HG03039 (cell line): ENCODE results near the gene SLC25A20.
"Not testable (repeated sequence)": the region's sequence is repeated elsewhere in the genome, so short reads cannot be mapped to it uniquely, and the experiment has no call there.

Source experiments
- ATAC-seq: cut with Tn5 transposase; IDR thresholded peaks from one replicate; pipeline ENCODE4 v1.9.1; 2021; ENCODE audit warnings: mild to moderate bottlenecking, moderate library complexity; ENCODE audit not compliant: unreplicated experiment

Gene SLC25A20, protein sequence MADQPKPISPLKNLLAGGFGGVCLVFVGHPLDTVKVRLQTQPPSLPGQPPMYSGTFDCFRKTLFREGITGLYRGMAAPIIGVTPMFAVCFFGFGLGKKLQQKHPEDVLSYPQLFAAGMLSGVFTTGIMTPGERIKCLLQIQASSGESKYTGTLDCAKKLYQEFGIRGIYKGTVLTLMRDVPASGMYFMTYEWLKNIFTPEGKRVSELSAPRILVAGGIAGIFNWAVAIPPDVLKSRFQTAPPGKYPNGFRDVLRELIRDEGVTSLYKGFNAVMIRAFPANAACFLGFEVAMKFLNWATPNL

DNA sequence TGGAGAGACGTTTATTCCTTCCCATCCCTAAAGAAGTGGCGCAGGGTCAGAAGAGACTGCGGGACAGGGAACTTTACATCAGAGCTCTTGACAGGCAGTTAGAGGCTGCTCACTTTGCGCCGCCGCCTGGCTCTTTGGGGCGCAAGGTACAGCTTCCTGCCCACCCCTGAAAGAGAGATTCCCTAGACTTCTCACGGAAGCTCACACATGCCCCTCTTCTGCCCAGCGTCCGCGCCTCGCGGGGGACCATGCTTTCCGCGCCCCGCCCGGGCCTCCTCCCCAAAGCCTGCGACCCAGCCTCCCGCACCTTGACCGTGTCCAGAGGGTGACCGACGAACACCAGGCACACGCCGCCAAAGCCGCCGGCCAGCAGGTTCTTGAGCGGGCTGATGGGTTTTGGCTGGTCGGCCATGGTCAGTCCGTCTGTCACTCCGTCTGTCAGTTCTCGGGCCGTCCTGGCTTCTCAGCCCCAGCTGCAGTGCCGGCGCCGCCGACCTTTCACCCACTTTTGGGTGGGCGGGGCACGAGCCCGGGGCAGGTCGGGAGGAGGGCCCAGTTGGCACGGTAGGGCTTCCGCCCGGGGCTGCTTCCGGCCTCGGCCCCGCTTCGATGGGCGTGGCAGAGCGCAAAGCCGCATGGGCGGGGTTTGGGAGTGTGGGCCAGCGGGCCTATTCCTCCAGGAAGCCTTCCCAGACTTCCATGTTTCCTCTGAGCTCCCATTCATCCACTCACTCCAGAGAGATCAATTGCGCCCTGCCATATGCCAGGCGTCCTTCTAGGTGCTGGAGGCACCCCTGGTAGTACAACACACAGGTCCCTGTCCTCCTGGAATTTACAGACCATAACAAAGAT, at the start of gene SLC25A20:
Gene SLC25A20, minus strand, starts transcription at position 500 of the 852 bp plus-strand sequence. Its CDS starts 88 bp downstream, at position 412.
- ATAC-seq = peak; percentile 93

DNA sequence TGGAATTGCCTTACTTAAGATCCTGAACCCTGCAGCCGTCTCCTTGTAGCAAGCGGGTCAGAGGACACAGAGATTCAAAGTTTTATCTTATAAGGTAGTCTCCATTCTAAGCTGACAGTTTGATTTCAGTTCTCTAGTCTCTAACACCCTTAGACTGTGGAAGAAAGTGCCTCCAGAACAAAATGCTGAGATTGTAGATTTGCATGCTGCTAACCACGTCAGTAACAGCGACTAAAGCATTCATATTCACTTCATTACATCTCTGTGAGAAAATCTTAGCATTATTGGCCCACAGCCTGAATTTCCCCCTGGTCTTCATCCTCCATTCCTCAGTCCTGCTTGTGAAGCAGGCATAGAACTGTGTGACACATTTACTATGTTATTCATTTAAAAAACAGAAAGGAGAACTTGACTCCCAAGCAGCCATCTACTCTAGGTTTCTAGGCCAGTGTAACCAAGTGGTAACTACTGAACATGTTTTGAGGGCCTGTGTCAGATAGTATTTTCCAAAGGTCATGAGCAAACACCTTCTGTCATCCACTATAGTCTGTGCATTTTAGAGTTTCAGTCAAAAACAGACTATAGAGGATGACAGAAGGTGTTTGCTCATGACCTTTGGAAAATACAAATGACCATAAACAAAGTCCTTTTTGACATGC, 47.3 kb upstream of the SLC25A20 start:
- no peak for ATAC-seq

DNA sequence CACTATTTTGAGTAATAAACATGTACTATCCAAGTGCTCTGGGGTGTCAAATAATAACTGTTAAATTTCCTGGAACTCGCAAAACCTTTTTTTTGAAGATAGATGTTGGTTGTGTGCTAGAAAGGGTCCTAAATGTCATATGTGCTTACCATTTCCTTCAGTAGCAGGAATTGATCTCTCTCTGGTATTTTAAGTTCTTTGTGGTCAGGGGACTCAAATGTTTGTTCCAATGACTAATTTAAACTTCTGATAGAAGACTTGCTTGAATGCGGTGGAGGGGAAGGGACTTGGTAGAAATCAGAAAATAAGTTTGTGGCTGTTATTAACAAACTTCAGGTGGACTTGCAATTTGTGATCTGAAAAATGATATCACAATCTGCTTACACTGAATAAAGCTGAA, 46.8 kb upstream of the SLC25A20 start:
- no peak for ATAC-seq

DNA sequence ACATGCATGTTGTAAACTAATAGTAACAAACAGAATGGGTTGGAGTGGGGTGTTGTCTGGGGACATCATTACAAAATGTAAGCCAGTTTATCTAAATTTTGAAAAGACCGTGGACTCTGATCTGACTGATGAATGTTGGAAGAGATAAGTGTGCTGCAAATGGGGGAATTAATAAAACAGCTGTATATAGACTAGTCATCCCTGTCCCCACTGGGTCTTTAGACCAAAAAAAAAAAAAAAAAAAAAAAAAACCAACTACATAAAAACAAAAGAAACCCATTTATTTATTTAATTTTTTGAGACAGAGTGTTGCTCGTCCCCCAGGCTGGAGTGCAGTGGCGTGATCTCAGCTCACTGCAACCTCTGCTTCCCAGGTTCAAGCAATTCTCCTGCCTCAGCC, 40.0 kb upstream of the SLC25A20 start:
- ATAC-seq = no peak

DNA sequence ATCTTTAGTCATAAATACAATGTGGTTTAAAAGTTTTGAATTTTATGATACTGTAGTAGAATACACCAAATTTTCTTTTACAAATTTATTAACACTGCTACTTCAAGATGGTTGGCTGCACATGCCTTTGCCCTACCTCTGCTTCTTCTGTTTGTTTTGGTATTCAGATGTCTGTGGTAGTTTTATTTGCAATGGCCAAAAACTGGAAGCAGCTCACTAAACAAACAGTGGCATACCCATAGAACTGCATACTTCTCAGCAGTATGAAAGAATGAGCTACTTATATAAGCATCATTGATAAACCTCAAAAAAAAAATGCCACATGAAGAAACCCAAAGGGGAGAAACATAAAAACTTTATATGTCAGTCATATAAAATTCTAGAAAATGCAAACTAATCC, 39.5 kb upstream of the SLC25A20 start:
- ATAC-seq = no peak

DNA sequence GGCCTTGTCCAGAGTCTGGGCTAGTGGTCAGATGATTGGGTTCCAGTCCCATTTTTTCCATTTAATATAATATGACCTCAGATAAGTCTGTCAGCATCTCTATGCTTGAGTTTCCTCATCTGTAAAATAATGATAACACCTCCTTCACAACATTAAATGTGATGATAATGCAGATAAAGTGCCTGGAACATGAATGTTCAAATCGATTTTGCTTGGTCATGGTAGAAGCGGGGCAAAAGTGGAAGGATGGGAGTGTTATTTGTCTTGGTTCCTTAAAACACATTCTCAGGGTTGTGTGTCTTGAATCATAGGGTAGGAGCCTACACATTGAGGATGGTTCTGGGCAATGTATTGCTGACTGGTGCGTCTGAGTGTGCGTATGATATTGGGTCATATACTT, 36.8 kb upstream of the SLC25A20 start:
- no peak for ATAC-seq

DNA sequence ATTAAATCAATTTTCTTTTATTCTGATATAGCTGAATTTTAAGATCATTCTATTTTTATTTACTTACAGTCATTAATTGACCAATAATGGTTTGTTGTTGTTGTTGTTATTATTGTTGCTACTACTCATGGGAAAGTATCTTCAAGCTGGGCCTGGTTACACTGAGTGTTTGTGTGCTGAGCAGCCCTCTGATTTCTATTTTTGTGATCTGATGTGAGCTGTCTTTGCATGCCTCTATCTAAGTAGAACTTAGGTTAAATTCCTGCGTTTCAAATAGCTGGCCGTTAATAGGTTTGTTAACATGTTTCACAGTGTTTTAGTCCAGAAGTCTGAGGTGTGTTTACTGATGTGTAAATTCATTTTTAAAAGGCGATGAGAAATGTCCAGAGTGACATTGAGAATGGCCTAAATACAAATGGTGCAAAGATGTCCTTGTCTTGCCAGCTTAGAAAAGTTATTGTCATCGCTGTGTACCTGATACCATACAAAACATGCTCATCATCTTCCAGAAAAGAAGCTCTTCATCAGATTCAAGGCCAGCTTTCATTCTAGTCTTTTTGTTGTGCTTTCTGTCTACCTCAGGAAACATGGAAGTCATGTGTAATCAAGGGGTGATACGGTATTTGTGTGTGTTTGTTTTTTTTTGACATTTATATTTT, 35.8 kb upstream of the SLC25A20 start:
- ATAC-seq = no peak

DNA sequence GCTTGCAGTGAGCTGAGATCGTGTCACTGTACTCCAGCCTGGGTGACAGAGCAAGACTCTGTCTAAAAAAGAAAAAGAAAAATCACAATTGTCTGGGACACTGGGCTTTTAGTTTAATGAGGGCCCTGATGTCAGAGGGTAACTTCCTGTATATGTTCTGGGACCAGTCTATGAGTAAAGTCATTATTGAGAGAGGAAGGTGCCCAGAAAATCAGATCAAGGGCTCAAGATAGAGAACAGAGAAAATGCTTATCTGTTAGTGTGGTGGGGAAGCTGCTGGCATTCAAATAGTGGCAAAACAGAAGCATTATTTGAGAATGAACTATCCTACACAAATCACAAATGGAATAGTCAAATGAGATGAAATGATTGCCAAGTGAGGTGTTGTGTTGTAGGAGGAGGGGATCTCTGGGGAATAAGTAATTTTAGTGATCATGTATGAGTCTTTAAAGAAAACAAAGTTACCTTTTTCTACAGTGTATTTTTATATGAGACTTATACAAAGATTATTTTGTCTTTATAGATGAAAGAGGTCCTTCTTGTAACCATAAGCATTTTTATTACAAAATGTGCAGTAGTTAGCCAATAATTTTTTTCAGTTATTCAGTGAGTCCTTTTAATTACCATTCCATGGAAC, 33.4 kb upstream of the SLC25A20 start:
- no peak for ATAC-seq

DNA sequence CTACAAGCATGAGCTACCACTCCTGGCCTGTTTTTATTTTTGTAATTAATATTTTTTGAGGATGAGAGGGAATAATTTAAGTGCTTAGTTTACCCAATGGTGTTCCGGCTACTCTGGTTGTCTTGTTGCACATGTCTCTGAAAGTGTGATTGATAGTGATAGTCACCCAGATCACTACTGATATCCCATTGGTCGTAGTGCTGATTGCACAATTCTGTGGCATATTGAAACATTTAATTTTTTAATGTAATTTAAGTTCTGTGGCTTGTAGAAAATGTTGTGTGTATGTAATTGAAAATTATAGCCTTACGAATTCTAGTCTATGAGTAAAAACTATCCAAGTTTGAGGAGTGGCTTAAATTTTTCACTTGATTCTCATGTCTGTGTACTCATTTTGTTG, 31.9 kb upstream of the SLC25A20 start:
- no peak for ATAC-seq

DNA sequence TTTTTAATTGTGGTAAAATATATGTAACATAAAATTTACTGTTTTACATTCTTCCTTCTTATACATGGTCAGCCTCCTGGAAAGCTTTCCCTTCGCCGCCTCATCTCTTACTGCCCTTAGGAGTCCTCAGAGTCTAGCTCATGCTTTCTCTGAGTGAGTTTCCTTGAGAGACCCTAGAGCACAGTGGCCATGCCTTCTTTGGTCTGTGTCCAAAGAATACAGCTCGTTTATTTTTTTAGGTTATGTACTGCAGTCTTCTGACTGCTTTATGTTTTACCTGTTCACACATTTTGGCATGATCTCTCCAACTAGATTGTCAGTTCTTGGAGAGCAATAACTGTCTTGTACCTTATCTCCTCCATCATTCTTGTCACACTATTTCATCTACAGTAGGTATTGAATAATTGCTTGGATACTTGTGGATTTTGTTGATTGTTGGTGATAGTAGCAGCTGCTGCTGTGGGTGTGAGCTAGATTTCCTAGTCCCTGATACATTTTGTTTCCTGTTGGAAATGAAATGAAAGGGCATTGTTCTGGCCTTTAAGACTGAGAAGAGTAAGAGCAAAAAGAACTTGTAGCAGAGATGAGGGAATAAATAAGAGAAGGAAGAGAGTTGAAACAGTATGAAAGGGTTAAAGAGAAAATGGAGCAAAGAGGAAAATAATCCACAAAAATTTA, 30.8 kb upstream of the SLC25A20 start:
- ATAC-seq = no peak

DNA sequence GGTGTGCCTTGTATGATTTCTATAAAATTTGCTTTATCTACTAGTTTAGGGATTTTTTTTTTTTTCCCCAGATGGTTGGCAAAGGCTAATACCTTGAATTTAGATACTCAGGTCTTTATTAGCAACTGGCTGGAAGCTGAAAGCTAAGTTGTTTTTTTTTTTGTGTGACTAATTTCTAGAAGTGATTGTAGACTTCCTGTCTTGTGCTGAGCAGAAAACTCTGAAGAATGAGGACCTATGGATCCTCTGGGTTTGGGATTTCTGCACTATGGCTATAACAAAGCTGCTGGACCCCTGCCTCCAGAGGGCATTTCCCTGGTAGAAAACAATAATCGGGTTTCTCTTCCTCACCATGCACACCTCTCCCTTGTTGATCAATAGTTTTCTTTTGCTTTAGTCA, 30.0 kb upstream of the SLC25A20 start:
- no peak for ATAC-seq

DNA sequence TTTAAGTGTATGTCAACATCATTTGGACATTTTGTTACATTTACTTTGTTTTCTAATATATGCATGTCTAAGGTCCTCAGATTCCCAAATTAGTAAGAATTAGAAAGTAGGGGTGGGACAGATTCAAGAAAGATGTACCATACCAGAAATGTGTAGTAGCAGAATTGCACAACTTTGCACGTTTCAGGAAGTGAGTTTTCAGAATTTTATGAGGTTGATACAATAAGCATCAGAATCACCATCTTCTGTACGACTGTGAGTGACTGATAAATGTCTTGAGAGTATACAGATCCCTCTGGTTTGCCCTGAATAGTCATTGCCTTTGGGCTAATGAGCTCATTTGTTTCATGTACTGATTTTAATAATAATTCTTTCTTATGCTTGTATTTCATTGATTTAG, 29.2 kb upstream of the SLC25A20 start:
- ATAC-seq = no peak

DNA sequence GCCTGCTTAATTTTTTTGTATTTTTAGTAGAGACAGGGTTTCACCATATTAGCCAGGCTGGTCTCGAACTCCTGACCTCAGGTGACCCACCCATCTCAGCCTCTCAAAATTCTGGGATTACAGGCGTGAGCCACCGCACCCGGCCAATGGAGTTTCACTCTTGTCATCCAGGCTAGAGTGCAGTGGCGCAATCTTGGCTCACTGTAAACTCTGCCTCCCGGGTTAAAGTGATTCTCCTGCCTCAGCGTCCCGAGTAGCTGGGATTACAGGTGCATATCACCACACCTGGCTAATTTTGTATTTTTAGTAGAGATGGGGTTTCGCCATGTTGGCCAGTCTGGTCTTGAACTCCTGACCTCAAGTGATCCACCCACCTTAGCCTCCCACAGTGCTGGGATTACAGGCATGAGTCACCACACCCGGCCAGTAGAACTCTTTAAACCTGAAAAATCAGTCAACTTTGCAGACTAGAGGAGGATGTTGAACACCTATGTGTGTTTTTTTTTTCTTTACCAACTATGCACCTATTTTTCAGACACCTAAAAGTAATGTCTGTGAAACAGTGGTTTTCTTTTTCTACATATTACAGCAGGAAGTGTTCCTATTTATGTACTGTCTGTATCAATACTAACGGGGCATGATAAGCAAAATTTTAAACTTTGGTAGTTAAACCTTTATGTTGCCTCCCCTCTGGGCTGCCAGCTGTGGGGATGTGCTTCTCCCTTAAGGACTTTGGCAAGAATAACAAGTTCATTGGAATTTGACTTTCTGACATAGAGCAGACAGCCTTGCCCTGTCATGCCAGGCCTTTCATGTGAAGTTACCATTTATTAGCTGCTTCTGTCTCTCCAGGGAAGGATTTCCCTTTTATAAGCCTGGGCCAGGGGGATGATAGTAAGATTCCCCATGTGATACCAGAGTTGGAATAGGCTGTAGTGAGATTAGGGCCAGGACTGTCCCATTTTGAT, 28.0 kb upstream of the SLC25A20 start:
- ATAC-seq = no peak

DNA sequence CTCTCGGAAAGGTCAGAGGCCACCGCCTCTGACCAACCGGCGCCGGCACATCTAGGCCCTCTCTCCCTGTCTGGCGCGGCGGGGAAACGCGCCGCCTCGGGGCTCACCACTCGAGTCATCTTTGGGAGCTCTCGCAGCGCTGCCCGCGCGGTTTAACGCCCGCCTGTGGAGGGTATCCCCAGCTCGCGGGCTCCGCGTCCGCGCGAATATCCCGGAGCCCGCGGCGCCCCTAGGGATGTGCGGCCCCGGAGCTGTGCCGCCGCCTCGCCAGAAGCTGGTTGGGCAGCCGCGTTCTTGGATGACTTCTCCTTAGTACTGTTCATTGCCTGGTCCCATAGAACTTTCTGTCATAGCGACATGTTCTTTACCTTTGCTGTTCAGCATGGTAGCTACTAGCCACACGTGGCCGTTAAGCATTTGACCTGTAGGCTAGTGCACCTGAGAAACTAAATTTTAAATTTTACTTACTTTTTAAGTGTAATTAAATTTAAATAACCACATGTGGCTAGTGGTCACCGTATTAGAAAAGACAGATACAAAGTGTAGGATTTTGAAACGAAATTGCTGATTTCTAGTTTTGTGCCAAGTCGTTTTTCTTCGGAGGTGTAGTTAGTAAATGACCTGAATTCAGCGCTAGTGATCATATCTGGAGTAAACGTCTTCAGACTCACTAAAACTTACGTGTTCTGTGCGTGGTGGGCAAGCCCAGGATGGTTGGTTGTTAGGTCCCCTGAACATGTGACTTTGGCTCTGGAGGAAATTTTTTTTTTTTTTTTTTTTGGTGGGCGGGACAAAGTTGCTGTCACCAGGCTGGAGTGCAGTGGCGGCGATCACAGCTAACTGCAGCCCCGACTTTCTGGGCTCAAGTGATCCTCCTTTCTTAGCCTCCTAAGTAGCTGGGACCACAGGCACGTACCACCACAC, 20.8 kb upstream of the SLC25A20 start:
- ATAC-seq = peak; percentile 8

DNA sequence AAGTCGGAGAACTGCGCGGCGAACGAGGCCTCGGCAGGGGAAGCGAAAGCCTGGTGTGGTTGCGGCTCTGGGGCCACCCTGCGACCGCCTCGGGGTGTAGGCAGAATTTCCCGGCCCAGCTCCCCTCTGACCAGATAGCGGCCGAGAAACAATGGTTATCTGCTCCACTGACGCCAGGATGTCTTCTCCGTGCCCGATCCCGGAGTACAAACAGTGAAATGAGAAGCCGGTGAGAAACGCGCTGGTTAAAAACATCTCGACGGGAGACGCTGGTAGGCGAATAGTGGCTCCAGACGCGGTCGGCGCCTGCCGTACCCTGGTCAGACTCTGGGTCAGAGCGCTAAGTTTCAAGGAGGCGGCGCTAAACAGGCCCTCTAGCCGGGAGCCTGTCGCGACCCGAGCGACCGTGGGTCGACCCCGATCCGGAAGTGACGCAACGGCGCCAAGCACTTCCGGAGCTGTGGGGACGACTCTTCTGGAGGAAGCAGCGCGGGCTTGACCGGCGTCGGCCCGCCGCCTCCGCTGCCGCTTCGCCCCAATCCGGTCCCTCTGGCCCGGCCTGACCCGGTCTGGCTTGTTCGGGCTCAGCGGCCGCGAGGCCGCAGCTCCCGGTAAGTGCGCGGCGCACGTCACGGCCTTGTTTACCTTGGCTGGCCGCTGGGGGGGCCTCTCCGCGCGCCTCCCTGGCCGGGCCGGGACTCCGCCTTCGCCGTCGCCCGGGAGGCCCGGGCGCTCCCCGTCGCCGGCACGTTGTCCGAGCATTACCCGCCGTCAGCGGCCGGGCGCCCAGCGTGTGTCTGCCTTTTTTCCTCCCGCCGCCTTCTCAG, 19.9 kb upstream of the SLC25A20 start, which contains the start of gene ARIH2:
Gene ARIH2, plus strand, starts transcription at position 455 of the 827 bp plus-strand sequence. CDS start 8,717 bp downstream, outside the sequence.
- peak; percentile 71 for ATAC-seq

DNA sequence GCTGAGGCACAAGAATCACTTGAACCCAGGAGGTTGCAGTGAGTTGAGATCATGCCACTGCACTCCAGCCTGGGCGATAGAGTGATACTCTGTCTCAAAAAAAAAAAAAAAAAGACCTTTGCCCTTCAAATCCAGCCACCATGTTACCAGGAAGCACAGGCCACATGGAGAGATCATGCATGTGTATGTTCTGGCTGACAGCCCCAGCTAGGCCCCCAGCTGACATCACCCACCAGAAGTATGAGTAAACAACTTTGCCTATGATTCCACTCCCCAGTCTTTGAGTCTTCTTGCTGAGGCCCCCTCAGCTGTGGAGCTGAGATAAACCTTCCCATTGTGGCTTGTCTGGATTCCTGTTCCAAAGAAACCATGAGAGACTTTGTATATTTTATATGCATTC, 16.6 kb upstream of the SLC25A20 start:
- no peak for ATAC-seq

DNA sequence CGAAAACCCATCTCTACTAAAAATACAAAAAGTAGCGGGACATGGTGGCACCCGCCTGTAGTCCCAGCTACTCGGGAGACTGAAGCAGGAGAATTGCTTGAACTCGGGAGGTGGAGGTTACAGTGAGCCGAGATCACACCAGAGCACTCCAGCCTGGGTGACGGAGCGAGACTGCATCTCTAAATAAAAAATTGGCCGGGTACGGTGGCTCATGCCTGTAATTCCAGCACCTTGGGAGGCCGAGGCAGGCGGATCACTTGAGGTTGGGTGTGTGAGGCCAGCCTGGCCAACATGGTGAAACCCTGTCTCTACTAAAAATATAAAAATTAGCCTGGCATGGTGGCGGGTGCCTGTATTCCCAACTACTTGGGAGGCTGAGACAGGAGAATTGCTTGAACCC, 8.3 kb upstream of the SLC25A20 start:
- ATAC-seq = not testable (repeated sequence)
